GM21723 (cell line): ENCODE results near the gene SUV39H2.
"Not testable (repeated sequence)": the region's sequence is repeated elsewhere in the genome, so short reads cannot be mapped to it uniquely, and the experiment has no call there.

Experiments
- ATAC-seq: cut with Tn5 transposase; IDR thresholded peaks from one replicate; pipeline ENCODE4 v1.9.1; 2021; ENCODE audit warnings: mild to moderate bottlenecking, moderate library complexity; ENCODE audit not compliant: unreplicated experiment

Gene SUV39H2

GRCh38 chr10:14878266-14879123, at the start of gene SUV39H2:
SUV39H2 (plus strand) TSS chr10:14878866; CDS start chr10:14878889, 23 bp downstream.
- ATAC-seq = peak; percentile 92

DNA sequence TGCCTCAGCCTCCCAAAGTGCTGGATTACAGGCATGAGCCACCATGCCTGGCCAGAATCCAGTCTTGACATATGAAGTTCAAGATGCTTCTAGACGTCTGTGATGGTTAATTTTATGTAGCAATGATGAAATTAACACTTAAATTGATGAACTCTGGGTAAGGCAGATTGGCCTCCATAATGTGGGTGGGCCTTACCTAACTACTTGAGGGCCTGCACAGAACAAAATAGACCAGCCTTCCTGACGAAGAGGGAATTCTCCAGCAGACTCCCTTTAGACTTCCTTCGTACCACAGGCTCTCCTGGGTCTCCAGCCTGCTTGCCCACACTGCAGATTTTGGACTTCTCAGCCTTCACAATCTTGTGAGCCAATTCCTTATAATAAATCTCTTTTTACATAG, 45.6 kb upstream of the SUV39H2 start:
- ATAC-seq = no peak

DNA sequence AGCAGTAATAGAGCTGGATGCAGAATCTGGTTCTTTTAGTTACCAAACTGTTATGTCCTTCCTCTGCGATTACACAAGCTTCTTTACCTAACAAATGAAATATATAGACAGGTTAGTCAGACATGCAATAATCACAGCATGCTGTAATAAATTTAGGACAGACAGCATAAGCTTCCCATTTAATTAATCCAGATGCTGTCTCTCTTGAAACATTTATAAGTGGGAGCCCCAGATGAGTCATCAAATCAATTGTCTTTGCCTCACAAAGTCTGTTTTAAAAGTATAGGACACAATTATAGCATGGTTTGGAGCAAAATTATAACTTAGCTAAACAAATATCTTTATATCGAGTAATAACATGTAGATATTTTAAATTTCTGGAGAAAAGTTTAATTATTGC, 42.5 kb upstream of the SUV39H2 start:
- ATAC-seq = no peak

- ATAC-seq = no peak
Observed at GRCh38 chr10:14837003-14837756, 41.5 kb upstream of the SUV39H2 start.

DNA sequence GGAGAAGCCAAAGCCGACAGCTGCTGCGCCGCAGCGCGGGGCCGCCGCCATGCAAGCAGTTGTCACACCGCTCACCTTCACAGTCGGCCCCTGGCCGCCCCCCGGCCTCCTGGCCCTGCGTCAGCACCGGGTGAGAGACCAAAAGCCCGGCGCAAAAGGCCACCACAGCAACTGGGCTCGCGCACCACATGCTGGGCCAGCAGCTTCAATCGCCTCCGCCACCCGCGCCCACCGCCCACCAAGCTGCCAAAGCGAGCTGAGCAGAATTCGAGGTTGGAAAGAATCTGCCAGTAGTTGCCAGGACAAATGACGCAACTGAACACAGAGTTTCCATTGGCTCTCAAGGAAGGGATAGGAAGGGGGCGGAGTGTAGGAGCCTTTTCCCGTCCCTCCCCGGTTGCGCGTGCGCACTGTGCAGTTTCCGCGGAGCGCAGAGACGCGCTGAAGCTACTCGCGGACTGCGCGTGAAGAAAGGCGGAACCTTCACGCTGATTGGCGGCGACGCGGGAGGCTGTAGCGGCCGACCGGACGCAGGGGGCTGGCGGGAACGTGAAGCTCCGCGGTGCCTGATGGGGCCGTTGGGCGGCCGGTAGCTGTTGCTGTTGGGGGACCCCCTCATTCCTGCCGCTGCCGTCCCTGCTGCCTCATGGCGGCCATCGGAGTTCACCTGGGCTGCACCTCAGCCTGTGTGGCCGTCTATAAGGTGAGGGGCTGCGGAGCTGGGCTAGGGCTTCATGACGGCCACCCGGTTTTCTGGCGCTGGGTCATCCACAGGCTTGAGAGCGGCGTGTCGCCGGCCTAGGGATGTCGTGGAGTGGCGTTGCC, 40.7 kb upstream of the SUV39H2 start, which contains the start of the genes CDNF, HSPA14 and MSANTD7:
TSS of gene CDNF (minus strand) at position 281 of the 825 bp plus-strand sequence. CDS start at position 190, 91 bp downstream.
TSS of gene HSPA14 (plus strand) at position 550 of the 825 bp plus-strand sequence. CDS start at position 647, 97 bp downstream.
TSS of gene MSANTD7 (plus strand) at position 550 of the 825 bp plus-strand sequence. CDS start 3,979 bp downstream, outside the sequence.
- peak; percentile 95 for ATAC-seq

- peak; percentile 10 for ATAC-seq
Observed at GRCh38 chr10:14838582-14839304, 39.9 kb upstream of the SUV39H2 start.

DNA sequence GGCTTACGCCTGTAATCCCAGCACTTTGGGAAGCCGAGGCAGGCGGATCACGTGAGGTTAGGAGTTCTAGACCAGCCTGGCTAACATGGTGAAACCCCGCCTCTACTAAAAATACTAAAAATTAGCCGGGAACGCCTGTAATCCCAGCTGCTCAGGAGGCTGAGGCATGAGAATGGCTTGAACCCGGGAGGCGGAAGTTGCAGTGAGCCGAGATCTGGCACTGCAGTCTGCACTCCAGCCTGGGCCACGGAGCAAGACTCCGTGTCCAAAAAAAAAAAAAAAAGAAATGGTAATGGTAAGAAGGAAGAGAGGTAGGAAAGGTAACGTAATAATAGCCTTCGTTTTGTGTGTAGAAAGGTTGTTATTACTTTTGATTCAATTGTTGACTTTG, 39.4 kb upstream of the SUV39H2 start:
- no peak for ATAC-seq

GRCh38 chr10:14840178-14840577, 38.5 kb upstream of the SUV39H2 start:
- ATAC-seq = no peak

DNA sequence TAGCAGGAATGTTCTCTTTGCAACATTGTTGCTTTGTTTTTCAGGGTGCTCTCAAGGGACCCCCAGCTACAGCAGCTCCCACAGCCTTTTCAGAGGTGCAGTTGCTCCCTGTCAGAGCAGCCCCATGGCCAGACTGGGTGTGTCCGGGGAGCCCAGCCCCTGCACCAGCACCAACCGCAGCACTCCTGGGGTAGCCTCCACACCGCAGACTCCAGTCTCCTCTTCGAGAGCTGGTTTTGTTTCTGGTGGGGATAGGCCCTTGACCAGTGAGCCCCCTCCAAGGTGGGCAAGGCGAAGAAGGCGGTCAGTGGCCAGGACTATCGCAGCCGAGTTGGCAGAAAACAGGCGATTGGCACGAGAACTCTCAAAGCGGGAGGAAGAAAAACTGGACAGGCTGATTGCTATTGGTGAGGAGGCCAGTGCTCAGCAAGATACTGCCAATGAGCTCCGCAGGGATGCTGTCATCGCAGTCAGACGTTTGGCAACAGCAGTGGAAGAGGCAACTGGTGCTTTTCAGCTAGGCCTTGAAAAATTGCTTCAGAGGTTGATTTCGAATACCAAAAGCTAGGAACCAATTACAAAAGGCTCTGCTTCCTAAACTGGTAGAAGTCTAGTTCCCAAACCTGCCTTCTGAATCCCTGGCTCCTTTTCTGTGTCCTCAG, 35.2 kb upstream of the SUV39H2 start:
- ATAC-seq = no peak

DNA sequence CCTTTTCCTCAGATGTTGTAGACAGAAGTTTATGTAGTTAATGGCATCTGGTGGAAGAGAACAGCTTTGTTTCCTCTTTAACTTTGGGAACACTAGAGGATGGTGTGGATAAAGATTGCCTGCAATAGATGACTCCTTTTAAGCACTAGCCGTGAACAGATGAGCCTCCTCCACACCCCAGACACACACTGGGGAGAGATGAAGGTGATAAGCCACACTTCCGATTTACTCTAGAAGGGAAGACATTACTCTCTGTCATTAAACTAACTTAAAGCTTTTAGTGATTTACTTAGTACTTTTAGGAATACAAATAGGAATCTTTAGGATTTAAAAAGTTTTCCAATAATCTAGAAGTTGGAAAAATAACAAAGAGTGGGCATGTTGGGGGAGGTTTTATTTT, 33.7 kb upstream of the SUV39H2 start:
- no peak for ATAC-seq

DNA sequence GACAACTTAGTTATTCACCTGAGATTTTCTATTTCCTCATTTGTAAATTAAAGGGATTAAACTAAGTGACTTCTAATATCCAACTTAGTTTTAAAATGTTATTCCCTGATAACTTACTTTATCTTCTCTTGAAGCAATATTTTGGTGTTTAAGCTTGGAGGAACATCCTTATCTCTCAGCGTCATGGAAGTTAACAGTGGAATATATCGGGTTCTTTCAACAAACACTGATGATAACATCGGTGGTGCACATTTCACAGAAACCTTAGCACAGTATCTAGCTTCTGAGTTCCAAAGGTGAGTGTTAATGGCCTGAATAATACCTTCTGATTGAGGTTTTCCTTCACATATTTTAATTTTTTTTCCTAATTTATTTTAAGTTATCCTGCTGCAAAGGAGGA, 26.4 kb upstream of the SUV39H2 start:
- no peak for ATAC-seq

DNA sequence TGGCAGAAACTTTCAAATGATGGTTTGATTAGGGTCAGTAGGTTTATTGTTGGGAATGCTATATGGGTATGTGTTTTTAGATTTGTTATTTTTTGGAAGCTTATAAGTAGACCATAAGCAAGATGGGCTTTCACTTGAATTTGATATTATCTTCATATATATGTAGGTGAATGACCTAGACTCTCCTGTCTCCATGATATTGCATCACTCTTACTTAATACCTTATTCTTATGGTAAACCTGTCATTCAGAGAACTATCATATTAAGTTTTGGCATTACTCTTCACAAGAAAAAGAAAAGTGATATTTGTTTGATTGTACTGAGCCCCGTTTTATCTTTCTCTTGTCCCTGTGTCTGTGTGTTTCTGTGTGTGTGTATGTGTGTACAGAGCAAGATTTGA, 23.2 kb upstream of the SUV39H2 start:
- no peak for ATAC-seq

- ATAC-seq = no peak
Observed at GRCh38 chr10:14858338-14858960, 20.2 kb upstream of the SUV39H2 start.

- no peak for ATAC-seq
Observed at GRCh38 chr10:14859043-14859442, 19.6 kb upstream of the SUV39H2 start.

- ATAC-seq = no peak
Observed at GRCh38 chr10:14859775-14860174, 18.9 kb upstream of the SUV39H2 start.

DNA sequence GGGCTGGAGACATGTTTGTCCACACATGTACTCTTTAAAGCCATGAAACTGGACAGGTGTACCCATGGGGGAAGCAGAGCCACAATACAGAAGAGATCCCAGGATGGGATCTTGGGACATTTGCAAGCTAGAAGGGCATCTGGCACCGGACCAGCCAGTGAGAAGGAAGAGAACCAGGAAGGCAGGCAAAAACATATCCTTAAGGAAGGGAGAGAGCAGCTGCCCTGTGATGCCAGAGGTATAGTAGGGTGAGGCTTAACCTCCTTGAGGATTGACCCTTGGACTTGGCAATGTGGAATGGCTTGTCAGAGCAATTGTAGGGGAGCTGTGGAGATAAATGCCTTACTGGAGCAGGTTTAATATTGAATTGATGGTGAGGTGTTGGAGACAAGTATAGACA, 17.9 kb upstream of the SUV39H2 start:
- no peak for ATAC-seq

DNA sequence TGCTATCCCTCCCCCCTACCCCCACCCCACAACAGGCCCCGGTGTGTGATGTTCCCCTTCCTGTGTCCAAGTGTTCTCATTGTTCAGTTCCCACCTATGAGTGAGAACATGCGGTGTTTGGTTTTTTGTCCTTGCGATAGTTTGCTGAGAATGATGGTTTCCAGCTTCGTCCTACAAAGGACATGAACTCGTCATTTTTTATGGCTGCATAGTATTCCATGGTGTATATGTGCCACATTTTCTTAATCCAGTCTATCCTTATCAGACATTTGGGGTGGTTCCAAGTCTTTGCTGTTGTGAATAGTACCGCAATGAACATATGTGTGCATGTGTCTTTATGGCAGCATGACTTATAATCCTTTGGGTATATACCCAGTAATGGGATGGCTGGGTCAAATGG, 14.2 kb upstream of the SUV39H2 start:
- not testable (repeated sequence) for ATAC-seq

DNA sequence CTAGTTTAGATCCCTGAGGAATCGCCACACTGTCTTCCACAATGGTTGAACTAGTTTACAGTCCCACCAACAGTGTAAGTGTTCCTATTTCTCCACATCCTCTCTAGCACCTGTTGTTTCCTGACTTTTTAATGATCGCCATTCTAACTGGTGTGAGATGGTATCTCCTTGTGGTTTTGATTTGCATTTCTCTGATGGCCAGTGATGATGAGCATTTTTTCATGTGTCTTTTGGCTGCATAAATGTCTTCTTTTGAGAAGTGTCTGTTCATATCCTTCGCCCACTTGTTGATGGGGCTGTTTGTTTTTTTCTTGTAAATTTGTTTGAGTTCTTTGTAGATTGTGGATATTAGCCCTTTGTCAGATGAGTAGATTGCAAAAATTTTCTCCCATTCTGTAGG, 13.8 kb upstream of the SUV39H2 start:
- not testable (repeated sequence) for ATAC-seq

DNA sequence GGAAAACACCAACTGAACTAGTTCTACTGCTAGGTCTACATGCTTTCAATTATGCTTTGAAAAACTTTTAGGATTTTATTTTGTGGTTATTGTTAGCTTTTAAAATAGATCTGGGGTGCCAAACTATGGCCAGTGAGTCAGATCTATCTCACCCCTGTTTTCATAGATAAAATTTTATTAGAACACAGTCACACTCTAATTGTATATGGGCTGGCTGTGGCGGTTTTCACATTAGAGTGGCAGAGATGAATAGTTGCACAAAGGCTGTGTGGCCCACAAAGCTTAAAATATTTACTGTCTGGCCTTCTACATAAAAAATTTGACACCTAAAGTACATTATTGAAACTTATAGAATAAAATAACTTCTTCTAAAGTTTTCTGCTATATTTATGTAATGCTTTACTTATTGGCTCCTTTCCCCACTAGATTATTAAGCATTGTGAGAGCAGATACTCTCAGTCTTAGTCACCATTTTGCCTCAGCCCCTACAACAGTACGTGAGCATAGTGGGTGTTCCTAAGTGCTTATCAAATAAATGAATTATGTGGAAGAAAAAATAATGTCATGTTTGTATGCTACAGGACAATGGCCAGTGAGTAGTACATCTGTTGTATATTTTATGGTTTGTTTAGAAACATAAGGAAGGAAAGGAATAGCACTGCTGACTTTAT, 5.4 kb upstream of the SUV39H2 start:
- peak; percentile 39 for ATAC-seq
